NCI-H69 (cell line): ENCODE data around the gene EFCAB3.
"Not testable (repeated sequence)": the region's sequence is repeated elsewhere in the genome, so short reads cannot be mapped to it uniquely, and the experiment has no call there.

ENCODE experiments used
- DNase-seq: peaks from one replicate; lab custom pipeline; 2025; lab: John Stamatoyannopoulos, UW

The EFCAB3 gene

DNA sequence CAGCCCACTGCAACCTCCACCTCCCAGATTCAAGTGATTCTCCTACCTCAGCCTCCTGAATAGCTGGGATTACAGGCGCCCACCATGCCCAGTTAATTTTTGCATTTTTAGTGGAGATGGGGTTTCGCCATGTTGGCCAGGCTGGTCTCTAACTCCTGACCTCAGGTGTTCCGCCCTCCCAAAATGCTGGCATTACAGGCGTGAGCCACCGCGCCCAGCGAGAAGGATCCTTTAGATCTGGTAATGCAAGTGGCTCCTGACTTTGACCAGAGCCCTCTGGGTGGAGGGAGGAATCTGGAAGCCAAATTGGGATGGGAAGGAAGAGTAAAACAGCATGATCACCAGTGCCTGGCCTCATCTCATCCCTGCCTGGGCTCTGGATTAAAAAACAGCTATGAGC, 84.9 kb downstream of the EFCAB3 start:
- not testable (repeated sequence) for DNase-seq
